Measurements from ENCODE around the gene ENTPD2. TPM values are rescaled to one million over a fixed set of nuclear protein-coding genes. Genes with fewer than 3 reads are reported as not detected.

The ENTPD2 gene
- total RNA-seq, 2 donors from 2014 or later = 0.39 to 0.69 TPM

DNA sequence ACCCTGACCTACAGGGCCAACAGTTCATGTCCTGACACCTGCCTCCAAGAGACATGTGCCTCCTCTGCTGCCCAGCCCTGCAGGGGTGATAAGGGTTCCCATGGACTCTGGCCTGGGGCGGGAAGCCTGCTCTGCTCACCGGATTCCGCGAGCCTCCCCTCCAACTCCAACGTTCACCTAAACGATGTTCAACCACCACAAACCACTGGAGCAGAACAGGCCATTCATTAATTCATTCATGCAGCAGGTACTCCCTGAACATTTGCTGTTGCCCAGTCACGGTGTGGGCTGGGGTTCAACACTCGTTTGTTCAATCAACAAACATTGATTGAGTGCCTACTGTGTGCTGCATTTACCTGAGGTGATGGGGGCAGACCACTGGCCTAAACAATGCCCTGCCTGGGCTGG is 20.1 kb upstream of the ENTPD2 start:
- no peaks in the 10 kb centered on the region for H3K27me3 Mint-ChIP-seq
- H3K9me3 Mint-ChIP-seq = no peaks in the 10 kb centered on the region
- peaks cover 7% of the 10 kb centered on the region for H3K4me1 Mint-ChIP-seq
- H3K27ac Mint-ChIP-seq = no peak overlapping the region
- no peak overlapping the region for H3K4me3 Mint-ChIP-seq
- ATAC-seq (replicated peaks) = no peak
- peaks cover 8% of the 10 kb centered on the region for H3K36me3 Mint-ChIP-seq (ENCODE audit: low read depth)

DNA sequence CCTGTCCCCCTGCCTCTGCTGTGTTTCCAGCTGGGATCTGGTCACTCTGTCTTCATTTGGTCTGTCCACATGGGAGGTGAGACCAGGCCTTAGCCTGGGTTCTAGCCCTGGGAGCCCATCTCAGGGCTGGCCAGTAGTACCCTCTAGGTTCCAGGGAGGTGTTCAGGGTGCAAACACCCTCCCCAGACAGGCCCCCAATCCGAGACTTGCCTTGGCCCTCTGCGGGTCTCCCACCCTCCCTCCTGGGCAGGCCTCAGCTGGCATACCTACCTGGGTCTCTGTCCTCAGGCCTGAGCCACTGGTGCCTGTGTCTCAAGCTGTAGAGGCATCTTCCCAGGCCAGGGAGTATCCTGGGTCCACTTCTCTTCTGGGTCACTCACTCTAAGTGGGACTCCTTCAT is 17.4 kb upstream of the ENTPD2 start:
- Mint-ChIP-seq H3K4me1 (peaks cover 12% of the 10 kb centered on the region), H3K27me3 (no peaks in the 10 kb centered on the region), H3K36me3 (ENCODE audit: low read depth) (peaks cover 5% of the 10 kb centered on the region), H3K4me3 (peak overlapping the region; percentile 87), H3K27ac (peak overlapping the region; percentile 64), H3K9me3 (no peaks in the 10 kb centered on the region)
- no peak for ATAC-seq (replicated peaks)

DNA sequence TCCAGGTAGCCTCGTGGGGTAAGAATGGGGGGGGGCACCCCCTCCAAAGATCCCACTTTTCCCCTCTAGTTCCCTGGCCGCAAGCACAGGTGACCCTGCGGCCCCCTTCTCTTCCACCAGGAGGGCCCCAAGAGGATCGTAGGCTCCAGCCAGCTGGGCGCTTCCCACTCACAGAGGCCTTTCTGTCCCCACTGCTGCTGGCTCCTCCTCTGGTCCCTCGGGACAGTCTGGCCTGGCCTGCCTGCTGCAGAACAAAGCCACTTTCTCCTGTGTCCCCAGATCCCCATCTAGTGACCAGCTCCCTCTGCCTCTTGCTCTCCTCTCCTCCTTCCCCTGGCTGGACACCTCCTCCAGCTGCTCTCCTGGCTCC is 17.0 kb upstream of the ENTPD2 start:
- Mint-ChIP-seq H3K4me1 (peaks cover 12% of the 10 kb centered on the region), H3K9me3 (no peaks in the 10 kb centered on the region), H3K27me3 (no peaks in the 10 kb centered on the region), H3K36me3 (ENCODE audit: low read depth) (peaks cover 5% of the 10 kb centered on the region), H3K4me3 (peak overlapping the region; percentile 87), H3K27ac (peak overlapping the region; percentile 64)
- no peak for ATAC-seq (replicated peaks)

DNA sequence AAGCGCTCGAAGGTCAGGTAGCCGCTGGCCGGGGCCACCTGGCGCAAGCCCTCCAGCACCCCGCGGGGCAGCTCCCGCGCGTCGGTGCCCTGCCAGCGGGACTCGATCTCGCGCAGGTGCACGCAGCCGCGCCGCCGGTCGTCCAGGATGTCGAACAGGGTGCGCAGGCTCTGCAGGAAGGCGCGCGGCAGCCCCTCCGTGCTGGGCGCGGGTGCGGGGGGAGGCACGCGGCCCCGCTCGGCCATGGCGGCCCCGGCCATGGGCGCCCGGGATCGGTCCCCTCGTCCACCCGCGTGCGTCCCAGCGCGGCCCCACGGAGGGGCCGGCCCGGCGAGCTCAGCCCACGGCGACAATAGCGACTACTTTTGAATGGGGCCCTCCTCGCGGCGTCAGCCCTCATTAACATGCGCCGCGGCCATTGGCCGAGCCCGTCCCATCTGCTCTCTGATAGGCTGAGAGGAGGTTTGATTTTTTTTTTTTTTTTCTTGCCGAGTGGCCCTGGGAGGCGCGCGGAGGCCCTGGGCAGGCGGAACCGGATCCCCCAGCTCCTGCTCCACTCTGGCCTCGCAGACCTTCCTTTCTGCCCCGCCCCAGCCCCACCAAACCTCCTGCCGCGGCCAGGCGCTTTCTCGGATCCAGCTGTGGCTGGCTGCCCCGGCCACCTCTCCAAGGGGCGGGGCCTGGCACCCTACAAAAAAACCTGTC is 16.5 kb upstream of the ENTPD2 start, which contains the start of gene SAPCD2:
SAPCD2 (minus strand) TSS at position 357 of the 705 bp plus-strand sequence; CDS start at position 260, 97 bp downstream.
- no peaks in the 10 kb centered on the region for H3K9me3 Mint-ChIP-seq
- peak within 1 kb of the TSS; percentile 64 for H3K27ac Mint-ChIP-seq
- peak within 1 kb of the TSS; percentile 87 for H3K4me3 Mint-ChIP-seq
- peak; percentile 97 for ATAC-seq (replicated peaks)
- no peaks in the 10 kb centered on the region for H3K27me3 Mint-ChIP-seq
- peaks cover 12% of the 10 kb centered on the region for H3K4me1 Mint-ChIP-seq
- peaks cover 5% of the 10 kb centered on the region for H3K36me3 Mint-ChIP-seq (ENCODE audit: low read depth)

DNA sequence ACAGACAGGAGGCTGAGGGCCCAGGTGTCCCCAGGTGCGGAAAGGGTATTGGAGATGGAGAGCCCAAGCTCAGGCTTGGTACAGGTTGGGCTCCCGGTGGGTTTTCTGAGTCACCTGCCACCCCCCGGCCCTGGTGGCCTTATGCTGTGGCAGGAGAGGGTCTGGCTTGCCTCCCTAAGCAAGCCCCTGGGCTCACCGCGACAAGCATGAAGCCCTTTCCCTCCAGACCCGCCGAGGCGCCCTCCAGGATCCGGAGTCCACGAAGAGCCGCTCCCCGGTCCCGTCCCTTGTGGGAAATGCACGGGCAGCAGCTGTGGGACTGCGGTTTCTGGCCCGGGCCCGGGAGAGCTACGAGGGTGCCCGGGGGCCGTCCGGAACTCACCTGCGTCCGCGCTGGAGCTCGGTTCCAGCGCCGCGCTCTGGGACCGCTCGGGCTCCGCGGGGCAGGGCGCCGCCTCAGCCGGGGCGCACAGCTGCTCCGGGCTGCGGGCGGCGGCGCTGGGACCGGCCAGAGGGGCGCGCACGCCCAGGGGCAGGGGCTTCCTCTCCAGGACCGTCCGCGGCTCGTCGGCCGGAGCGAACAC is 15.7 kb upstream of the ENTPD2 start:
- no peaks in the 10 kb centered on the region for H3K9me3 Mint-ChIP-seq
- peaks cover 5% of the 10 kb centered on the region for H3K36me3 Mint-ChIP-seq (ENCODE audit: low read depth)
- peaks cover 12% of the 10 kb centered on the region for H3K4me1 Mint-ChIP-seq
- ATAC-seq (replicated peaks) = no peak
- peak overlapping the region; percentile 41 for H3K4me3 Mint-ChIP-seq
- H3K27me3 Mint-ChIP-seq = no peaks in the 10 kb centered on the region
- no peak overlapping the region for H3K27ac Mint-ChIP-seq

DNA sequence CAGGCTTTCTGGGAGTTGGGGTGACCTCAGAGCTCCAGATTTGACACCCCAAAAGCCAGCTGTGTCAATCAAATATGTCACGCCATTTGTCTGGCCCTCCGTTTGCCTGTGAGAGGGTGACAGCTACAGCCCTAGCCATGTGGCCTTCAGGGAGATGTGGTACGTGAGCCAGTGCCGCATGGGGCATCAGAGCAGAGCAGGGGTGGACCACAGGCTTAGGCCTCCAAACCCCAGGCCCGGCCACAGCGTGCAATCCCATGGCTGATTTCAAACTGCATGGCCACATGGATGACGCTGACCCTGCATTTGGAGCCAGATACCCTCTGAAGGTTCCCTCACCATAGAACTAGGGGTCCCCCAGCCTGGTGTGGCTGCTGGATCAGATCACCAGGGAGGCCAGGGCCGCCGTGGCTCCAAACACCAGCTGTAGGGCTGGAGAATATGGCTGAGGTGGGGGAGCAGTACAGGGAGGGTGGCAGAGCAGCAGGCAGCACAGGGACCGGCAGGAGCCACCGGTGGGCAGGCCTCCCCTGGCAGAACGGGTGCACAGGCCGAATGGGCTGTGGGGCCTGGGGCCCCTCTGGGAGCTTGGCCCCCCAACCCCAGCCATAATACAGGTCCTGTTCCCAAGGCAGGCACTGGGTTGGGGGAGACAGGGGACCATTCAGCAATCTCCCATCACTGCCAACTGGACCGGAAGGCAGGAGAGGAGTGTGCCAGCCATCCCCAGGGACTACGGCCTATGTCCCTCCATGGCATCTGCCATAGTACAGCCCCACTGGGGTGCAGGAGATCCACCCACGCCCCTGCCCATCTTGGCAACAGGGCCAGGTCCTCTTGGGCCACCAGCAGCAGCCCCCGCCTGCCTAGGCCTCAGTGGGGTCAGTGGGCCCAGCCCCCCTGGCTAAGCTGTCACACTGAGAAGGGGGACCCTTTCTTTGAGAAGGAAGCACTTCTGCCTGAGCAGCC is 15.0 kb upstream of the ENTPD2 start:
- H3K4me3 Mint-ChIP-seq = peak overlapping the region; percentile 65
- no peaks in the 10 kb centered on the region for H3K9me3 Mint-ChIP-seq
- peaks cover 5% of the 10 kb centered on the region for H3K36me3 Mint-ChIP-seq (ENCODE audit: low read depth)
- no peak for ATAC-seq (replicated peaks)
- no peaks in the 10 kb centered on the region for H3K27me3 Mint-ChIP-seq
- peaks cover 12% of the 10 kb centered on the region for H3K4me1 Mint-ChIP-seq
- H3K27ac Mint-ChIP-seq = no peak overlapping the region

DNA sequence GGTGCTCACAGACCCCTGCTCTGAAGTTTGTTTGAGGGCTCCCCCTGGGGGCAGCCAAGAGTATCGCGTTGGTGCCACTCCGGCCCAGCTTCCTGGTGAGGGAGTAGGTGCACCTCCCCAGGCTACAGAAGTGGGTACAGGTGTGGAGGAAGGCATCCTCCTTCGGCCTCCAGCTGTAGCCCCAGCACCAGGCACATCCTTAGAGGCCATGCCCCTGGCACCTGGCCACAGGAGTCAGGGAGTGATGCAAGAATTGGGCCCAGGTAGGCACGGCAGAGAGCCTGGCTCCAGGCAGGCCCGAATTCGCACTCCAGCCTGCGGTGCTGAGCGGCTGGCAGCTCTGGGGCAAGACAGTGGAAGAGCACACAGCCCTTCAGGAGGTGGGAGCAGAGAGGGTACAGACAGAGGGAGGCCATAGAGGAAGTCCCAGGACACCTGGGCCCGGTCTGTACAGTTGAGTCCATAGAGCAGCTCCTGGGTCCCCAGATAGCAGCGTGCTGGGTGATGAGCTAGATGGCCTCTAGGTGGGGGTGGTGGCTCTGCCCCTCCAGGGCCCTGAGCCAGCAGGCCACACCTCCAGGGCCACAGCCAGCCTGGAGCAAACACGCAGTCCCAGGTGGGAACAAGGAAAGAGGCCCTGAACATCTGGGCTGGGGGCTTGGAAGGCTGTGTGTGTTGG is 14.1 kb upstream of the ENTPD2 start:
- Mint-ChIP-seq H3K27me3 (no peaks in the 10 kb centered on the region), H3K36me3 (ENCODE audit: low read depth) (peaks cover 5% of the 10 kb centered on the region), H3K4me1 (peaks cover 12% of the 10 kb centered on the region), H3K4me3 (peak overlapping the region; percentile 65), H3K9me3 (no peaks in the 10 kb centered on the region), H3K27ac (peak overlapping the region; percentile 81)
- ATAC-seq (replicated peaks) = peak; percentile 52

DNA sequence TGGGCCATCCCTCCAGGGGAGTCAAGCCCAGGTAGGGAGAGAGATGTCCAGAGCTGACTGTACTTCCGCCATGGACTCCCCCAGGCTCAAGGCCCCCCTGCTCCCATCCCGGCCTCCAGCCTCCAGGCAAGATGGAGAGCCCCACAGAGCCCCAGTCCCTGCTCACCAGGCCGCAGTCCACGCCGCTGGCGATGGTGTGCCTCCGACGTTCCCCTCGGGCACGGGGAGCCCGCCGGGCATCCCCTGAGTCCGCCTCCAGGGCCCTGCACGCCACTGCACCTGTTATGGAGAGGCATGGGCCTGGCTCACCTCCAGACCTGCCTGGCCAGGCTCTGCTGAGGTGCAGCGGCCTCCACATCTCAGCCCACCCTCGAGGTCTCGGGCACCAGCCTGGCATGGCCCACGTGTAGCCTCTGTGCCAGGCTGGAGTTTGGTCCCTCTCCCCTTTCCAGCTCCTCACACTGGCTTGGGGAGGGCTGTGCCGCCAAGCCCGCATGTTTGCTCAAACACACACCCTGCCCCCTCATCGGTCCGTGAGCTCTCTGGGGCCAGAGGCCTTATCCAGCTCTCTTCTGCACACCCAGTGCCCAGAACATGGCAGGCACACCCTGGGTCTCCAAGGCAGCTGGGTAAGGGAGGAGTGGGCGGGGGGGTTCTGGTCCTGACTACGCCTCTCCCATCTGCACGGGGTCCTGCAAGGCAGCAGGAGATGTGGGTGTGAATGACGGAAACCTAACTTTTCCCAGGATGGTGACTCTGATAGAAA is 12.4 kb upstream of the ENTPD2 start:
- no peak for ATAC-seq (replicated peaks)
- Mint-ChIP-seq H3K27me3 (no peaks in the 10 kb centered on the region), H3K27ac (no peak overlapping the region), H3K9me3 (no peaks in the 10 kb centered on the region), H3K4me3 (no peak overlapping the region), H3K36me3 (ENCODE audit: low read depth) (peaks cover 5% of the 10 kb centered on the region), H3K4me1 (peaks cover 9% of the 10 kb centered on the region)

DNA sequence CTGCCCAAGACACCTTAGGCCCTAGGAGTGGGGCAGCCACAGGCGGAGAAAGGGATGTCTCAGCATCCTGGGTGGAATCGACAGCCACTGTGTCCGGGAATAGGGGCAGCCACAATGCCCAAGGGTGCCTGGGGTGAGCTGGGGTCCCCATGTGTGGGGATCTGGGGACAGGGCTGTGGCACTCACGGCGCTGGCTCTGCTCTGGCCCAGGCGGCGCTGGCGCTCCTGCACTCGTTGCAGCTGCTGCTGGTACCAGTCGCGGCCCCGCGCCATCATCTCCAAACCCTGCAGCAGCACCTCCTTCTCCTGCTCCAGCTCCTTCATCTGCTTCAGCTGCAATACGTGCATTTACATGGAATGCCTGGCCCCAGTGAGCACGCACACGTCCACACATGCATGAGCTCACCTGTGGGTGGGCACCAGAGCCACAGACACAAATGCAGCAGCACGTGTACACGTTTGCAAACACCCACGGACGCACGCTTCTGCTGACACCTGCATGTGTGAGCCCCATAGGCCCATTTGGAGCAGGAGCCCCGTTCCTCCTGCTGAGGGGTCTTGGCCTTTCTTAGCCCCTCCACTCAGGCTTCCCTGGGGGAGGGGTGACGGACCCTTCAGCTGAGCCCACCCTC is 11.6 kb upstream of the ENTPD2 start:
- Mint-ChIP-seq H3K4me1 (peaks cover 5% of the 10 kb centered on the region), H3K36me3 (ENCODE audit: low read depth) (peaks cover 5% of the 10 kb centered on the region), H3K27me3 (no peaks in the 10 kb centered on the region), H3K9me3 (no peaks in the 10 kb centered on the region), H3K4me3 (no peak overlapping the region), H3K27ac (no peak overlapping the region)
- no peak for ATAC-seq (replicated peaks)

DNA sequence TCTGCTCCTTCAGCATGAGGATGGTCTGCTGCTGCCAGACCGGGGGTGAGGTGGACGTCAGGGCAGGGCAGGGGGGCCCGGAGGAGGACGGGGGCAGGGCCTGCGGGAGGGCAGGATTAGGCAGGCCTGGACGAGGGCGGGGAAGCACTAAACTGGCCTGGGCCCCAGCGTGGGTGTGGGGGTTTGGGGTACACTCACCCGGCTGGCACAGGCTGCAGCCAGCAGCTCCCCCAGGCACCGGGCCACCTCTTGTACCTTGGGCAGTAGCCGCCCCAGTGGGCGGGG is 11.0 kb upstream of the ENTPD2 start:
- no peak overlapping the region for H3K27ac Mint-ChIP-seq
- peaks cover 5% of the 10 kb centered on the region for H3K36me3 Mint-ChIP-seq (ENCODE audit: low read depth)
- H3K27me3 Mint-ChIP-seq = no peaks in the 10 kb centered on the region
- H3K4me1 Mint-ChIP-seq = peaks cover 5% of the 10 kb centered on the region
- ATAC-seq (replicated peaks) = no peak
- no peak overlapping the region for H3K4me3 Mint-ChIP-seq
- H3K9me3 Mint-ChIP-seq = no peaks in the 10 kb centered on the region

DNA sequence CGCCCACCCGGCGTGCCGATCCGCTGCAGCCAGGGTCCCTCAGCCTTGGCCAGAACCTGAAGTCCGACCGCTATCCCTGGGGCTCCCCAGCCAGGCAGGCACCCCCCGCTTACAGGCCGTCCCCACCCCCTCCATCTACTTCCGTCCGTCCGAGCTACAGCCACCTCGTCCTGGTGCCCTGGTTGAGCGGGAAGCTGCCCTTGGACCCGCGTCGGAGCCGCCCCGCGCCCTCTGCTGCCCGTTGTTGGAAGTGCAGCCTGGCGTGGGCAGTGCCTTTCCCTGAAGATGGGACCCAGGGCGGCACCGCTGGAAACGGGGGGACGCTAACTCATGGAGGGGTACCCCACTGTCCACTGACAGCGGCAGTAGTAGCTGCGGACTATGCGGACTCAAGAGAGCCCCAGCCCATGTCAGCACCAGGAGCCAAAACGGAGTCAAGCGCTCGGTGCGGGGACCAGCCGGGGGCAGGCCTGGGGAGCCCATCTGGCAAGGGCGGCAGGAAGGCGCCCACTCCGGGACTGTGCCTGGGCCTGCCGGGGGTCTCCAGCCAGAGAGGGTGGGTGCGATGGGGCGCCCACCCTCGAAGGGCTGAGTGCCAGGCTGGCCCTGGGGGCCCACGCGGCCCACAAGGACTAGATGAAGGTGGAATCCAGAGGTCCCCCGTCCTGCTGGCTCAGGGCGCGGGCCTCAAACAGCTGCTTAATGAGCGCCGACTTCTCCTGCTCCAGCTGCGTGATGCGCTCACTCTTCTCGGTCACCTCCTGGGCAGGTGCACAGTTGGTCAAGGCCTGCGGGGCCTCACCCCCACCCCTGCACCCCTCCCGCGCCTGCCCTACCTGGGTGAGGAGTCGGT is 10.4 kb upstream of the ENTPD2 start:
- H3K27me3 Mint-ChIP-seq = no peaks in the 10 kb centered on the region

DNA sequence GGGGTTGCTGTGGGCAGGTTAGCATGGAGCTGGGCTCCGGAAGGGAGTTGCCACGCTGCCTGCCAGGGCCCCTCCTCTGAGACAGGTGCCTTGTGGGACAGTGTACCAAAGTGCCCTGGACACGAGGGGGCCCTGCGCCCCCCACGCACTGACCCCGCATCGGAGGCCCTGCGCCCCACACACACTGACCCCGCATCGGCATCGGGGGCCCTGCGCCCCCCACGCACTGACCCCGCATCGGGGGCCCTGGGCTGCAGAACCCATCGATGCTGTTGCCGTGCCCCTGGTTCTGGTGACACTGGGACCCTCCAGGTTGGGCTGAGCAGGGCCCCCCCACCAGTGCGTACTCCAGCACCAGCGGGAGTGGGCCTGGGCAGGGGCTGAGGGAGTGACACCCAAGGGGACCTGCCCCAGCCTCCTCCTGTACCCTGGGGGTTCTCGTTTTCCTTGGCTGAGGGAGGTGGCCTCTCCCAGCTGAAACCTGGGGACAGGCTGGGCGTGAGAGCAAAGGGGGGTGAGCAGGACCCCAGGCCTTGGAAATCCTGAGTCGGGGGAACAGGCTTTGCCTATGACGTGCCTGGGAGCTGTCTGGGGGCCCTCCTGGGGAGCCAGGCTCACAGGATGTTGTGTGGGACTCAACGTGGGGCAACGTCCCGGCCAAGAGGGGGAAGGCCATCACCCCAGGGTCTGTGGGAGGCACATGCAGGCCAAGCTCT is 9.6 kb upstream of the ENTPD2 start:
- Mint-ChIP-seq H3K9me3 (no peaks in the 10 kb centered on the region), H3K36me3 (ENCODE audit: low read depth) (peaks cover 5% of the 10 kb centered on the region), H3K4me3 (no peak overlapping the region), H3K4me1 (peaks cover 5% of the 10 kb centered on the region), H3K27ac (no peak overlapping the region), H3K27me3 (no peaks in the 10 kb centered on the region)
- ATAC-seq (replicated peaks) = no peak

More for the DNA sequence above, 10.4 kb upstream of the ENTPD2 start:
- Mint-ChIP-seq H3K36me3 (ENCODE audit: low read depth) (peaks cover 5% of the 10 kb centered on the region), H3K27ac (no peak overlapping the region), H3K4me1 (peaks cover 5% of the 10 kb centered on the region), H3K9me3 (no peaks in the 10 kb centered on the region), H3K4me3 (no peak overlapping the region)
- peak; percentile 47 for ATAC-seq (replicated peaks)
